ENCODE results near the gene S100A3.
"Not testable (repeated sequence)": the region's sequence is repeated elsewhere in the genome, so short reads cannot be mapped to it uniquely, and the experiment has no call there.

S100A3 gene

GRCh38 chr1:153568367-153569099, 19.5 kb upstream of the S100A3 start:
- DNase-seq (ENCODE audit: low spot score): peak; percentile 90

DNA sequence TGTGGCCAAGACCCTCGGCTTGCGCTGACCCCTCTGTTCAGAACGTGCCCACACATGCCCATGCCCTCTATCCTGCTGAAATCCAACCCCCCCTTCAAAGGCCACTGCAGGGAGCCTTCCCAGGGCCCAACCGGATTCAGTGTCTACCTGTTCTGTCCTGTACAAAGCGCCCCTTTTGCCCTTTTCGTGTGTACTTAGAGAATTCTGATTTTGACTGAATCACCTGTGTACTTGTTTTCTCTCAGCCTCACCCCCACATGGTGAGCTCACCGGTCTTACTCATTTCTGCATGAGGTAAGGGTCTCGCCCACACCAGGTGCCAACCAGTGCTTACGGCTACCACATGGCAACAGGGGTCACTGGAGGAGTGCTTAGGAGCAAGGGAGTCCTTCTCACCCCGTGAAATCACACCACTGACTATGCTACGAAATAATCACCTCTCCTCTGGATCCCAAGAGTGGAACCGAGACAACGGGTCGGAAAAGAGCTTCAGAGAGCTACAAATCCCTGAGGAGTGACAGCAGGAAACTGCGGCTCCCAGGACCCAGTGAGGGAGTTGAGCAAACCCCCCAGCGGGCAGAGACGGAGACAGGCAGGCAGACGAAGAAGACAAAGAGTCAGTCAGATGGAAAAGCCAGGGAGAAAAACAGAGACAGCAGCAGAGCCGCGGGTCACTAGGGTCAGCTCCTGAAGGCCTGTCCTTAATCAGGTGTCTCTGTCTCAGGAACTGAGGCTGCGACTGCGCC, 18.7 kb upstream of the S100A3 start:
- no peak for DNase-seq (ENCODE audit: low spot score)

- DNase-seq (ENCODE audit: low spot score): peak; percentile 98
These were observed 17.6 kb upstream of the S100A3 start for GRCh38 chr1:153566414-153567371.

DNA sequence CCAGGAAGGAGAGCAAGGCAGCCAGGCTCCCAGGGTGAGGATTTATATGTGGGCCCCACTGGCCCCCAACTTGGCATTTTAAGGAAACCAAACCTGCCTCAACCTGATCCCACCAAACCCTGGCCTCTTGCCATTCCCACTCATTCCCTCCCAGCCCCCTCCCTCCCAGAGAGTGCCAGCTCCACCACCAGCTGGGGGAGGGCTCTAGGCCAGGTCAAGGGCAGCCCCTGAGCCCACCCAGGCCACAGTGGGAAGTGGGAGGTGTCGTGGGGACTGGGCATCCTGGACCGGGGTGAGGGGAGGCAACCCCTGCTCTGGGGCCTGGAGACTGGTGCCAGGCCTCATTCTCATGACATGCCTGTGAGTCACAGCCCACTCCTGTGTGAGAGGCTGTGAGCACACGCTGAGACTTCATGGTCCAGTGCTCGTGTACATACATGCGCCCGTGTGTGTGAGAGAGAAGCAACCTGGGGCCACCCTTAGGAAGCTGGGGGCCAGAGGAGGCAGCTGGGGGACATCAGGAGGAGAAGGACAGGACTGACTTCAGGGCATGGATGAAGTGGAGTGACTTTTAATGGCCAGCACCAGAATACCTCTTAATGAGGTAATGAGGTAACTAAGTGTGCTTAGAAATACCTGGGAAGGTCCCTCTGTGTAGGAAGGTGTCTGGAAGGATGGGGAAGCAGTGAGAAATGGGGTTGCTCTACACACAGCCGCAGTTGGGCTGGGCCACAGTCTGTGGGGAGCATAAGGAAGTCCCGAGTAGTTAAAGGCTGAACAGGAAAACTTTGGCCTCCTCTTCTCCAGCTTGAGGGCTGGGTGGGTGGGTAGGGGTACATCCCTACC, 16.7 kb upstream of the S100A3 start, which contains the start of gene S100A2:
Gene S100A2, minus strand, starts transcription at position 316 of the 846 bp plus-strand sequence. CDS start 1,967 bp downstream, outside the sequence.
- DNase-seq (ENCODE audit: low spot score): peak; percentile 92

GRCh38 chr1:153563991-153564390, 14.9 kb upstream of the S100A3 start:
- no peak for DNase-seq (ENCODE audit: low spot score)

DNA sequence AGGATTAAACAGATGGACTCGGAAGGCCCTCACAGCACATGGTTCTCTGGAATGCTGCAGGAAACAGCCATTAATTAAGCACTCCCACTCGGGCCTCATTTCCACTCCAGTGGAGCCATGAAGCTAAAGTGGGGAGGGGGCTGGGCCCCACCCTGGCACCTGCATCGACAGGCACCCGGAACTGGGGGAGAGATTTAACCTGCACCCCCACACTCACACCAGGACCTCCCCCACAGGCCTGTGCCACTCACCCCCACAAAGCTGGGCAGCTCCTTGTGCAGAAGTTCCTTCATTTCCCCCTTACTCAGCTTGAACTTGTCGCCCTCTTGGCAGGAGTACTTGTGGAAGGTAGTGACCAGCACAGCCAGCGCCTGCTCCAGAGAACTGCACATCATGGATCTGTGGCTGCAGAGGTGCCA, 14.4 kb upstream of the S100A3 start:
- no peak for DNase-seq (ENCODE audit: low spot score)

- DNase-seq (ENCODE audit: low spot score): not testable (repeated sequence)
These were observed 13.0 kb upstream of the S100A3 start for GRCh38 chr1:153562021-153562420.

GRCh38 chr1:153561466-153561985, 12.5 kb upstream of the S100A3 start:
- DNase-seq (ENCODE audit: low spot score): no peak

DNA sequence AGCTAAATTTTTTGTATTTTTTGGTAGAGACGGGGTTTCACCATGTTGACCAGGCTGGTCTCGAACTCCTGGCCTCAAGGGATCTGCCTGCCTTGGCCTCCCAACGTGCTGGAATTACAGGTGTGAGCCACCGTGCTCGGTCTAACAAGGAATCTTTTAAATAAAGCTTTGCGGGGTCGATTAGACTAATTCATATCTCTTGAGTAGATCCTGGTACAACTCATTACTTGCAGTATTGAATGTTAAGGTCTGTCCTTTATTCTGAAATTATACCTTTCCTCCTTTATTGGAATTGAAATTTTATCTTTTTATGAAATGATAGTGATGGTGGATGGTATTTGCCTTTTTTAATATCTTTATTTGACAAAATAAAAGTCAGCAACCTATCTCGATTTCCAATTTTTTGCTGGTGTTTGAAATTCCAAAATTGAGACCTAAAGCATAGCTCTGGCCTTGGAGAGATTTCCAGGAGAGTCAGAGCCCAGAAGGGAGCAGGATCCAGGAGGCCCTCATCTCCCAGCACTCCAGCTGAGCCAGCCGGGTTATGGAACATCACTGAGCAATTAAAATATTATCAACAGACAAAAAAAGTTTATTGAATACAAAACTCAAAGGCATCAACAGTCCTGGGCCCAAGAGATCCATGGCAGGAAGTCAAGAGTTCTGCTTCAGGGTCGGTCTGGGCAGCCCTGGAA, 11.9 kb upstream of the S100A3 start:
- DNase-seq (ENCODE audit: low spot score): no peak

DNA sequence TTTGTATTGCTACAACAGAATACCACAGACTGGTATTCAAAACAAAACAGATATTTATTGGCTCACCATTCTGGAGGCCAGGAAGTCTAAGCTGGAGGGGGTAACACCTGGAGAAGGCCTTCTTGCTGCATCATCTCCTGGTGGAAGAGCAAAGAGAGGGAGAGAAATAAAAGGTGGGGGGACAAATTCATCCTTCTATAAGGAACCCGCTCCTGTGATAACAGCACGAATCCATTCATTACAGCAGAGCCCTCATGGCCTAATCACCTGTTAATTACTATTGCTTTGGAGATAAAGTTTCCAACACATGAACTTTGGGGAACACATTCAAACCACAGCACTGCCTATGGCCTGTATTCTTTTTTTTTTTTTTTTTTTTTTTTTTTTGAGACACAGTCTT, 11.2 kb upstream of the S100A3 start:
- DNase-seq (ENCODE audit: low spot score): no peak

GRCh38 chr1:153557877-153558276, 8.8 kb upstream of the S100A3 start:
- no peak for DNase-seq (ENCODE audit: low spot score)

- DNase-seq (ENCODE audit: low spot score): no peak
These were observed 7.3 kb upstream of the S100A3 start for GRCh38 chr1:153556348-153556747.

DNA sequence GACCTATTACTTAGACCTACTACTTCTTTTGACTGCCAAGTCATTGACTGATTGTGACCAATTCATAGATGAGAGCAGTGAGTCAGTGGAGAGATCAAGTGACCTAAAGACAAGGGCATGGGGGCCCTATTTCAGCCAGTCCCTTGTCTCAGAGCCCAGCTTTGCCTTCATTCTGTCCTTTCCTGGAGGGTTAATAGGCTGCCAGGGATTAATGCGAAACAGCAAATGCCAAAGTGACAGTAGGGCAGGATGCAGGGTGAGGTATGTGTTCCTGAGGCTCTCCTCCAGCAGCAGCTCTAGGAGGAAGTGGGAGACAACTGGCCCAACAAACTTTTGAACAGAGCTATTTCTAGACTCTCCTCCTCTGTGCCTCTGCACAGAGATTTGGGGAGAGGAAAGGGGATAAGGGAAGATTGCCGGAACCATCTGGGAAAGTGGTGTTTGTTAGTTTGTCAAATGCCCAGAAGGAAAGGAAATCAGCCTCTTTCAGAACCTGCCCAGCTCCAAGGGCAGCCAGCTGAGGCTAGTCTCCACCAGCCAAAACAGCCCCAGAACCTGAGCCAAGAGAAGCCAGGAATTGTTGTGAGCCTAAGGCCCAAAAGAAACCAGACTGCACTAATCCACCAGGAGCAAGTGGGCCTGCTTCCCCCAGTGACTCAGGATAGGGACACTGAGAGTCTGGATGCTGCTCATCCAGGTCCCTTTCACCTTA, 4.9 kb upstream of the S100A3 start:
- no peak for DNase-seq (ENCODE audit: low spot score)

DNA sequence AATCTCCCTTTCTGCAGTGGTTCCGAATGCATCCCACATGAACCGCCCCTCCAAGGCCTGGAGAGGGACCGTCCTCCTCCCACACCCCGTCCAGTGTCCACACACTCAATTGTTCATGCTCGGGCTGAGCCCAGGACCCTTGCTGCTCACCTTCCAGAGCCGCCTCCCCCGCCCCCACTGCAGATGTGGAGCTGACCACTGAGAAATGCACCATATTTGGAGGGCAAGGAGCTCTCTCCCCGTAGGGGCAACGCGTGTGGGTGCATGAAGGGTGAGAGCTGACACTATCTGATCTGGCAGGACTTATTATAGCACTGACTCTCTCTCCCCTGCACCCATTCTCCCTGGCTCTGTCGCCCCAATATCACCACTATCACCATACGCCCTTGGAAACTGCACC, 4.0 kb upstream of the S100A3 start:
- DNase-seq (ENCODE audit: low spot score): no peak

DNA sequence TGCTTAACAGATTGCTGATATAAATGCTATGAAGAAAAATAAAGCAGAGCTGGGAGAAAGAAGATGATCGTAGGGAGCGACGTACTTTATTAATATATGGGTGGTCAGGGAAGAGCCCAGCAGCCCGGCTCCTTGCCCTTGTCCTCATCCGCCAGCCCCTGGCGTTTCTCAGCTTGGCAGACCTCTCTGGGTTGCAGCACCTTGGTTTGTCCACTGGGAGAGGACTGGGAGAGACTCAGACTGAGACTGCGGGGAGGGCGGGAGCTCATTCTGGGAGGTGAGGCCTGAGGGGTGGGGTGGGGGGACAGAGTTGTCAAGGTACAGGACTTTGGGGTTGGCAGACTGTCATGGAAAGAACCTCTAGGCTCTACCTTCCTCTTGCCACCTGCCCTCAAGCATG, 3.3 kb upstream of the S100A3 start:
- DNase-seq (ENCODE audit: low spot score): no peak

GRCh38 chr1:153550827-153551500, 1.9 kb upstream of the S100A3 start:
- no peak for DNase-seq (ENCODE audit: low spot score)

GRCh38 chr1:153550398-153550758, 1.3 kb upstream of the S100A3 start:
- DNase-seq (ENCODE audit: low spot score): no peak

DNA sequence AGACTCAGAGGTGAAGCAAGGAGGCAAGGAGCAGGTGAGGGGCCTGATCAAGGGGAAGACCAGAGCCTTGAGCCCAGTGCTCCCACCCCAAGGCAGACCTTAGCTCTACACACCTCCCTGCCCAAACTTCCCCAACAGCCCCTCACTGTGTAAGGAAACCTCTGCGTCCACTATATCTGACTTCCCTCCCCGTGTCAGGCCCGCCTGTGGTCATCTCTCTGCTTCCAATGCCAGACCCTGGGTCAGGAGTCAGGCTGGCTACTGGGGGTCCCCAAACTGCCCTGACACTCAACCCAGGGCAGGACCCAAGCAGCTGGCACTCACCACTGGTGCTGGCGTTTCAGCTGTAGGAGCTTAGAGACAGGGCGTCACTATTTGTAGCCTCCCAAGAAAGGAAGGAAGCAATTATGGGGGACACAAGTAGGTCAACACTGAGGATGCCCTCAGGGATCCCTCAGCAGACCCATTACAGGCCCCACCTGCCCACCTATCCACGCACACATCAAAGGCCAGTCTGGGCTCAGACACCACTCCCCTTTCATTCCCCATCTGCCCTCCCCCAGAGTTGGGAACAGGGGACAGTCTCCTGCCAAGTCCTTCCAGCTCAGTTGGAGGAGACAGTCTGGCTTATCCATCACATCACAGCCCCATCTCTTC, 811 bp upstream of the S100A3 start:
- DNase-seq (ENCODE audit: low spot score): no peak

Data from AG20443 (cell line).